GM12872 (cell line): ENCODE data around the gene IP6K2.

Experiments used
- CTCF ChIP-seq: IDR thresholded peaks from 3 replicates; pipeline ENCODE4 v1.5.1; 2011; ENCODE audit warnings: low read depth, mild to moderate bottlenecking, low read length, moderate library complexity; ENCODE audit not compliant: insufficient read depth

Gene IP6K2

GRCh38 chr3:48695393-48695753, 21.6 kb downstream of the IP6K2 start:
- no peak for TF ChIP-seq CTCF

- TF ChIP-seq CTCF = no peak
Observed at GRCh38 chr3:48694610-48695392, 22.2 kb downstream of the IP6K2 start.

- no peak for TF ChIP-seq CTCF
Observed at GRCh38 chr3:48693826-48694225, 23.2 kb downstream of the IP6K2 start.

- no peak for TF ChIP-seq CTCF
Observed at GRCh38 chr3:48692551-48692950, 24.5 kb downstream of the IP6K2 start.

- no peak for TF ChIP-seq CTCF
Observed at GRCh38 chr3:48690846-48691458, 26.1 kb downstream of the IP6K2 start.

GRCh38 chr3:48689384-48689783, 27.6 kb downstream of the IP6K2 start:
- TF ChIP-seq CTCF = no peak

- TF ChIP-seq CTCF = no peak
Observed at GRCh38 chr3:48688737-48689075, 28.3 kb downstream of the IP6K2 start.
